CD4-positive, alpha-beta T cell treated with Interleukin-10 for 1 hour (primary cell): ENCODE measurements around the gene HBZ.
"Not testable (repeated sequence)": the region's sequence is repeated elsewhere in the genome, so short reads cannot be mapped to it uniquely, and the experiment has no call there.

Experiments used
- DNase-seq: peaks from one replicate; pipeline ENCODE4 v3.0.0-alpha.2; 2020

The HBZ gene

DNA sequence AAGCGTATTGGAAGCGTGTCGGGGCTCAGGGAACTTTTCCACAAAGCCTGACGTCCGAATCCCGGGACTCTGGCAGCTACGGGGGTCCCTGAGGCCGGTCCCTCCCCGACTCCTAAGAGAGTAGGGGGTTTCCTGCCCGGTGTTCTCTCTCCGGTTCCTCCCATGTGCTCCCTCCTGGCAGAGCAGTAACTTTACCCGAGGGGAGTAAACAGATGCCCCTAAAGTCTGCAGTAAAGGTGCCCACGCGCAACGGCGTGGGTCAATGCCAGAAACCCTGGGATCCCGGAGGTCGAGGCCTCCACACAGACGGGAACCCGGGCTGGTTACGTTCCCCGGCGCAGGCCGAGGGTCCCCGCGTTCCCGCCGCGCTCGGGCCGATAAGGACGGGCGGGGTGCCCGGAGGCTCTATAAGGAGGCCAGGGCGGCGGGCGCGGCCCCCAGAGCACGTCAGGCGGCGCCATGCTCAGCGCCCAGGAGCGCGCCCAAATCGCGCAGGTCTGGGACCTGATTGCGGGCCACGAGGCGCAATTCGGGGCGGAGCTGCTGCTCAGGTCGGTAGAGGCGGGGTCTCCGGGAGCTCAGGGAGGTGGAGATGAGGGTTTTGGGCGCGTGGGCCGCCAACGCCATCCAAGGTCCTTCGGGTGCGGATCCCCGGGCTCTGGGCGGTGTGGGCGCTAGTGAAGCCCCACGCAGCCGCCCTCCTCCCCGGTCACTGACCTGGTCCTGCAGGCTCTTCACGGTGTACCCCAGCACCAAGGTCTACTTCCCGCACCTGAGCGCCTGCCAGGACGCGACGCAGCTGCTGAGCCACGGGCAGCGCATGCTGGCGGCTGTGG is 13.3 kb downstream of the HBZ start, which contains the start of gene HBM:
TSS of gene HBM (plus strand) at position 440 of the 836 bp plus-strand sequence. CDS start at position 460, 20 bp downstream.
- DNase-seq = no peak

DNA sequence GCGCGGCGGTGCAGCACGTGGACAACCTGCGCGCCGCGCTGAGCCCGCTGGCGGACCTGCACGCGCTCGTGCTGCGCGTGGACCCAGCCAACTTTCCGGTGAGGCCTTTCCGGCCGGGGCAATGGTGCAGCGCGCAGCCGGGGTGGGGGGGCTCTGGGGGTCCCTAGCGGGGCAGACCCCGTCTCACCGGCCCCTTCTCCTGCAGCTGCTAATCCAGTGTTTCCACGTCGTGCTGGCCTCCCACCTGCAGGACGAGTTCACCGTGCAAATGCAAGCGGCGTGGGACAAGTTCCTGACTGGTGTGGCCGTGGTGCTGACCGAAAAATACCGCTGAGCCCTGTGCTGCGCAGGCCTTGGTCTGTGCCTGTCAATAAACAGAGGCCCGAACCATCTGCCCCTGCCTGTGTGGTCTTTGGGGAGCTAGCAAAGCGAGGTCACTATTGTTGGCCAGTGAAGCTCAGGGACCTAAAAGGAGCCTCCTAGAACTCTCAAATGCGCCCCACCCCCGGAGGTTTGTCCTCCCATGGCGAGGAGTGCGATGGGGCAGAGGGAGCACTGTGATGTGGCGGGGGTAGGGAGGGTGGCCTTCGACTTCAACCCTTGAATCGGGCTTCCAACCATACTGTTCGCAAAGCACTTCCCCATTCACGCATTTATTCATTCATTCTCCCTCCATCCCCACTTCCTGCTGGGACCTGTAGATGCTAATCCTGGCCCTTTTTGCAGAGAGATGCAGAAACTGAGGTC is 14.1 kb downstream of the HBZ start:
- no peak for DNase-seq

DNA sequence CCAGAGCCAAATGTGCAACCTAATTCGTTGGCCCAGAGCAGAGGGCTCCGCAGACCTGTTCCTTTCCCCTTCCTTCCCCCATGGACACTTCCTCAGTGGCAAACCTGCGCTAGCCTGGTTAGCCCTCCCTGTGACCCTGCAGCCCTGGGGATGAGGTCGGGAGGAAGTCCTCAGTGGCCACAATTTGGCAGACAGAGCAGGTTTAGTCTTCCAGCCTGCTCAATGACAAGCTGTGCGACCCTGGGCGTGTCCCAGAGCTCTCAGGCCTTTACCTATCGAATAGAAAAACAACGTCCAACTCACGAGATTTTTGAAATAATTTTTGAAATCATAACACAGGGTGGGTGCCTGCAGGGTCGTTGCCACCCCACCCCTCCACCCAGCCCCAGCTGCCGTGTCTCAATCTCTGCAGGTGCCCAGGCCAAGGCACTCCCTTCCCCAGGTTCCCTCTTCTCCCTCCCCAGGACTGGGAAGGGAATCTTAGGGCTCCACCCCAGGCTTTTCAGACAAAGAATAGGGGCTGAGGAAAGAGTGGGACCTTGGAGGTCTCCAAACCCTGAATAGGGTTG is 14.8 kb downstream of the HBZ start:
- no peak for DNase-seq

- DNase-seq = no peak
Measured at GRCh38 chr16:168424-168823, 16.0 kb downstream of the HBZ start.

DNA sequence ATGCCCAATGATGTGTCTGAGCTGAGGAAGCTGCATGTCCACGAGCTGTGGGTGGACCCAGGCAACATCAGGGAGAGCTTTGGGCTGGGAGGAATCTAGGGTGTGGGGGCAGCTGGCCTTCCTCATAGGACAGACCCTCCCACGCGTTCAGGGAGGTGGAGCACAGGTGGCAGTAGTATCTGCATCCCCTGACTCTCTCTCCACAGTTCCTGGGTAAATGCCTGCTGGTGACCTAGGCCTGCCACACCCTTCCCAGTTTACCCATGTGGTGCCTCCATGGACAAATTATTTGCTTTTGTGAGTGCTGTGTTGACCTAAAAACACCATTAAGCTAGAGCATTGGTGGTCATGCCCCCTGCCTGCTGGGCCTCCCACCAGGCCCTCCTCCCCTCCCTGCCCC is 16.6 kb downstream of the HBZ start:
- no peak for DNase-seq

- DNase-seq = not testable (repeated sequence)
Measured at GRCh38 chr16:170088-170507, 17.7 kb downstream of the HBZ start.

DNA sequence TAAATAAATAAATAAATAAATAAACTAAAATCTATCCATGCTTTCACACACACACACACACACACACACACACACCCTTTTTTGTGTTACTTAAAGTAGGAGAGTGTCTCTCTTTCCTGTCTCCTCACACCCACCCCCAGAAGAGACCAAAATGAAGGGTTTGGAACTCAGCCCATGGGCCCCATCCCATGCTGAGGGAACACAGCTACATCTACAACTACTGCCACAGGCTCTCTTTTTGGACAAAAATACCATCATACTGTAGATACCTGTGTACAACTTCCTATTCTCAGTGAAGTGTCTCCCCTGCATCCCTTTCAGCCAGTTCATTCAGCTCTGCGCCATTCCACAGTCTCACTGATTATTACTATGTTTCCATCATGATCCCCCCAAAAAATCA is 18.3 kb downstream of the HBZ start:
- DNase-seq = no peak

GRCh38 chr16:172374-172941 is 20.0 kb downstream of the HBZ start, which contains the start of gene HBA2:
HBA2 (plus strand) TSS chr16:172876; CDS start chr16:172913, 37 bp downstream.
- not testable (repeated sequence) for DNase-seq

DNA sequence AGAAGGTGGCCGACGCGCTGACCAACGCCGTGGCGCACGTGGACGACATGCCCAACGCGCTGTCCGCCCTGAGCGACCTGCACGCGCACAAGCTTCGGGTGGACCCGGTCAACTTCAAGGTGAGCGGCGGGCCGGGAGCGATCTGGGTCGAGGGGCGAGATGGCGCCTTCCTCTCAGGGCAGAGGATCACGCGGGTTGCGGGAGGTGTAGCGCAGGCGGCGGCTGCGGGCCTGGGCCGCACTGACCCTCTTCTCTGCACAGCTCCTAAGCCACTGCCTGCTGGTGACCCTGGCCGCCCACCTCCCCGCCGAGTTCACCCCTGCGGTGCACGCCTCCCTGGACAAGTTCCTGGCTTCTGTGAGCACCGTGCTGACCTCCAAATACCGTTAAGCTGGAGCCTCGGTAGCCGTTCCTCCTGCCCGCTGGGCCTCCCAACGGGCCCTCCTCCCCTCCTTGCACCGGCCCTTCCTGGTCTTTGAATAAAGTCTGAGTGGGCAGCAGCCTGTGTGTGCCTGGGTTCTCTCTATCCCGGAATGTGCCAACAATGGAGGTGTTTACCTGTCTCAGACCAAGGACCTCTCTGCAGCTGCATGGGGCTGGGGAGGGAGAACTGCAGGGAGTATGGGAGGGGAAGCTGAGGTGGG is 20.9 kb downstream of the HBZ start:
- DNase-seq = not testable (repeated sequence)

- DNase-seq = not testable (repeated sequence)
Measured at GRCh38 chr16:173928-174769, 21.7 kb downstream of the HBZ start.

GRCh38 chr16:175011-175949 is 22.8 kb downstream of the HBZ start:
- no peak for DNase-seq

- DNase-seq = not testable (repeated sequence)
Measured at GRCh38 chr16:176006-176405, 23.6 kb downstream of the HBZ start.

DNA sequence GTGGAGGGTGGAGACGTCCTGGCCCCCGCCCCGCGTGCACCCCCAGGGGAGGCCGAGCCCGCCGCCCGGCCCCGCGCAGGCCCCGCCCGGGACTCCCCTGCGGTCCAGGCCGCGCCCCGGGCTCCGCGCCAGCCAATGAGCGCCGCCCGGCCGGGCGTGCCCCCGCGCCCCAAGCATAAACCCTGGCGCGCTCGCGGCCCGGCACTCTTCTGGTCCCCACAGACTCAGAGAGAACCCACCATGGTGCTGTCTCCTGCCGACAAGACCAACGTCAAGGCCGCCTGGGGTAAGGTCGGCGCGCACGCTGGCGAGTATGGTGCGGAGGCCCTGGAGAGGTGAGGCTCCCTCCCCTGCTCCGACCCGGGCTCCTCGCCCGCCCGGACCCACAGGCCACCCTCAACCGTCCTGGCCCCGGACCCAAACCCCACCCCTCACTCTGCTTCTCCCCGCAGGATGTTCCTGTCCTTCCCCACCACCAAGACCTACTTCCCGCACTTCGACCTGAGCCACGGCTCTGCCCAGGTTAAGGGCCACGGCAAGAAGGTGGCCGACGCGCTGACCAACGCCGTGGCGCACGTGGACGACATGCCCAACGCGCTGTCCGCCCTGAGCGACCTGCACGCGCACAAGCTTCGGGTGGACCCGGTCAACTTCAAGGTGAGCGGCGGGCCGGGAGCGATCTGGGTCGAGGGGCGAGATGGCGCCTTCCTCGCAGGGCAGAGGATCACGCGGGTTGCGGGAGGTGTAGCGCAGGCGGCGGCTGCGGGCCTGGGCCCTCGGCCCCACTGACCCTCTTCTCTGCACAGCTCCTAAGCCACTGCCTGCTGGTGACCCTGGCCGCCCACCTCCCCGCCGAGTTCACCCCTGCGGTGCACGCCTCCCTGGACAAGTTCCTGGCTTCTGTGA is 24.3 kb downstream of the HBZ start, which contains the start of gene HBA1:
TSS of gene HBA1 (plus strand) at position 204 of the 906 bp plus-strand sequence. CDS start at position 241, 37 bp downstream.
- DNase-seq = not testable (repeated sequence)

- no peak for DNase-seq
Measured at GRCh38 chr16:177394-177822, 25.0 kb downstream of the HBZ start.

GRCh38 chr16:177981-178667 is 25.7 kb downstream of the HBZ start:
- no peak for DNase-seq

DNA sequence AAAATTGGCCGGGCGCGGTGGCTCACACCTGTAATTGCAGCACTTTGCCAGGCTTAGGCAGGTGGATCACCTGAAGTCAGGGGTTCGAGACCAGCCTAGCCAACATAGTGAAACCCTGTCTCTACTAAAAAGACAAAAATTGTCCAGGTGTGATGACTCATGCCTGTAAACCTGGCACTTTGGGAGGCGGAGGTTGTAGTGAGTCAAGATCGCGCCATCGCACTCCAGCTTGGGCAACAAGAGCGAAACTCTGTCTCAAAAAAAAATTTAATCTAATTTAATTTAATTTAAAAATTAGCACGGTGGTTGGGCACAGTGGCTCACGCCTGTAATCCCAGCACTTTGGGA is 26.2 kb downstream of the HBZ start:
- DNase-seq = no peak

- no peak for DNase-seq
Measured at GRCh38 chr16:179211-180092, 27.0 kb downstream of the HBZ start.
